Measurements from ENCODE around the gene FCRLA.

DNA sequence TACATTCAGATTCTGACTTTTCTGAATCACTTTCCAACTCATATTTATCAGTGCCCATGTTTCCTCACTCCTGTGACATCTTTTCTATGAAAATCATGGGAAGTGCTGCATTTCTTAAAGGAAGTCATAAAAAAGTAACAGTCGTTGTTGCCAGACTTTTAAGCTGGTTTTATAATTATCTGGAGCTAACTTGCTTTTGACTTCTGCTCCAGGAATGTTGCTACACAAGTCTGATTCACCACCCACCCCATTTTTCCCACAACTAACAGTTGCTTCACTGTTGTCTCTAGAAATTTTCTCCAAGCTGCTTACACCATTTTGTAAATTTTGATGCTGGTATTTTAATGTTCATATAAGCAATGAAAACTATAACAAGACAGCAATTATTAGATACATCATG, 26.5 kb downstream of the FCRLA start:
- TF ChIP-seq, protein P1, sequence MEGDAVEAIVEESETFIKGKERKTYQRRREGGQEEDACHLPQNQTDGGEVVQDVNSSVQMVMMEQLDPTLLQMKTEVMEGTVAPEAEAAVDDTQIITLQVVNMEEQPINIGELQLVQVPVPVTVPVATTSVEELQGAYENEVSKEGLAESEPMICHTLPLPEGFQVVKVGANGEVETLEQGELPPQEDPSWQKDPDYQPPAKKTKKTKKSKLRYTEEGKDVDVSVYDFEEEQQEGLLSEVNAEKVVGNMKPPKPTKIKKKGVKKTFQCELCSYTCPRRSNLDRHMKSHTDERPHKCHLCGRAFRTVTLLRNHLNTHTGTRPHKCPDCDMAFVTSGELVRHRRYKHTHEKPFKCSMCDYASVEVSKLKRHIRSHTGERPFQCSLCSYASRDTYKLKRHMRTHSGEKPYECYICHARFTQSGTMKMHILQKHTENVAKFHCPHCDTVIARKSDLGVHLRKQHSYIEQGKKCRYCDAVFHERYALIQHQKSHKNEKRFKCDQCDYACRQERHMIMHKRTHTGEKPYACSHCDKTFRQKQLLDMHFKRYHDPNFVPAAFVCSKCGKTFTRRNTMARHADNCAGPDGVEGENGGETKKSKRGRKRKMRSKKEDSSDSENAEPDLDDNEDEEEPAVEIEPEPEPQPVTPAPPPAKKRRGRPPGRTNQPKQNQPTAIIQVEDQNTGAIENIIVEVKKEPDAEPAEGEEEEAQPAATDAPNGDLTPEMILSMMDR (conservative IDR thresholded peaks at IDR 0.05; ENCODE audit: low read depth, low read length) = no peak
- TF ChIP-seq EZH2 (IDR thresholded peaks at IDR 0.05; ENCODE audit: low read length, unreplicated experiment) = no peak
